HG03432 (cell line): ENCODE measurements around the gene ANGEL2.

ENCODE experiments used
- ATAC-seq: cut with Tn5 transposase; IDR thresholded peaks from one replicate; pipeline ENCODE4 v1.9.1; 2021; ENCODE audit warnings: mild to moderate bottlenecking, moderate library complexity; ENCODE audit not compliant: unreplicated experiment

Gene ANGEL2

DNA sequence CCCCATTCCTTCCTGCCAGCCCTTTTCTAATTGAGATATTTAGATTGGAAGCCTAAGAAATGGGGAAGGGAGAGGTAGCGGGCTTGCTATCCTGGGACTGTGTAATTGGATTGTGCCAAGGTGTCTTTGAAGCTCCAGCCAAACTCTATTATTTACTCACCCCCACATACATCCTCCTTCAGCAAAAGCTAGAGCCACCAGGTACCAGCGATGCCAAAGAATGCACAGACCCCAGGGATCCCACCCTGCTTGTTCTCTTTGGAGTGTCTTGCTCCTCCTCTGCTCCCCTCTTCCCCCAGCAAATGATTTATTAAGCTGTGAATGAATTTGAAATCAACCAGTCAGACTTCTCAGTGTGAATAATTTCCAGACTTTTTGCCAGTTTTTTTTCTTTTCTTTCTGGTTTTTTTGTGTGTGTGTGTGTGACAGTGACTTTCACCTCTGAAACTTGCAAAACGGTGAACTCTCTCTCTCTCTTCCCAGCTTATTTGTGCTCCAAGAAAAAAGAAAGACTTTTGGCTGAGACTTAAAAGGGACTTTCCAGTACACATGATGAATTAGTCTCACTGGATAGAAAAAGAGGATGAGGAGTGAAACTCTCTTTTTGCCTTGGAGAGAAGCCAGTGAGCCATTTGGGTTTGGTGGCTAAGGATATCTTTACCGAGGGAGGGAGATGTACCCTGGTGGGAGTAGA lies 63.6 kb downstream of the ANGEL2 start:
- no peak for ATAC-seq

DNA sequence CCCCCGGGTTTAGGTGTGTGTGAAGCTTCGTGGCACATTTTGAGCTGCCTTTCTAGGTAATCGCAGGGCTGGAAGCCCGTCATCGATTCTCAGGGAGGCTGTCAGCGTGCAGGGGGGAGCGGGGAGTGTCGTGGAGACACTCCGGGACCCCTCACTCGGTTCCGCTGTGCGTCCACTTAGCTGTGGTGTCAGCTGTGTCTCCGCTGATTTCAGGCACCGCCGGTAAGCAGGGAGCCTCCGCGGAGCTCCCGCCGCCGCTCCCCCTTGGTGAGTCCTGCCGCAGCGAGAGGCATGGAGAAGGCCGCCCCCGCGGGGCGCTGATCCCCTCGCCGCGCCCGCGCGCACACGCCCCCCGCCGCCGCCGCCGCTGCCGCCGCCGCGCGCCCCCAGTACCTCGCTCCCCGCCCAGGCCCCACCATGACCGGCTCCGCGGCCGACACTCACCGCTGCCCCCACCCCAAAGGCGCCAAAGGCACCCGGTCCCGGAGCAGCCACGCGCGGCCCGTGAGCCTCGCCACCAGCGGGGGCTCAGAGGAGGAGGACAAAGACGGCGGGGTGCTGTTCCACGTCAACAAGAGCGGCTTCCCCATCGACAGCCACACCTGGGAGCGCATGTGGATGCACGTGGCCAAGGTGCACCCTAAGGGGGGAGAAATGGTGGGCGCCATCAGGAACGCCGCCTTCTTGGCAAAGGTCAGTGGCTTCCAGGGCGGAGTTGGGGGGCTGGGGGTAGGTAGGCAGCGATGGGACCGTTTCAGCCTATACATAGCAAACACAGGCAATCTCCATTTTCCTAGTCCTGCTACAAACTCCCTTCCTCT lies 64.3 kb downstream of the ANGEL2 start:
- no peak for ATAC-seq

DNA sequence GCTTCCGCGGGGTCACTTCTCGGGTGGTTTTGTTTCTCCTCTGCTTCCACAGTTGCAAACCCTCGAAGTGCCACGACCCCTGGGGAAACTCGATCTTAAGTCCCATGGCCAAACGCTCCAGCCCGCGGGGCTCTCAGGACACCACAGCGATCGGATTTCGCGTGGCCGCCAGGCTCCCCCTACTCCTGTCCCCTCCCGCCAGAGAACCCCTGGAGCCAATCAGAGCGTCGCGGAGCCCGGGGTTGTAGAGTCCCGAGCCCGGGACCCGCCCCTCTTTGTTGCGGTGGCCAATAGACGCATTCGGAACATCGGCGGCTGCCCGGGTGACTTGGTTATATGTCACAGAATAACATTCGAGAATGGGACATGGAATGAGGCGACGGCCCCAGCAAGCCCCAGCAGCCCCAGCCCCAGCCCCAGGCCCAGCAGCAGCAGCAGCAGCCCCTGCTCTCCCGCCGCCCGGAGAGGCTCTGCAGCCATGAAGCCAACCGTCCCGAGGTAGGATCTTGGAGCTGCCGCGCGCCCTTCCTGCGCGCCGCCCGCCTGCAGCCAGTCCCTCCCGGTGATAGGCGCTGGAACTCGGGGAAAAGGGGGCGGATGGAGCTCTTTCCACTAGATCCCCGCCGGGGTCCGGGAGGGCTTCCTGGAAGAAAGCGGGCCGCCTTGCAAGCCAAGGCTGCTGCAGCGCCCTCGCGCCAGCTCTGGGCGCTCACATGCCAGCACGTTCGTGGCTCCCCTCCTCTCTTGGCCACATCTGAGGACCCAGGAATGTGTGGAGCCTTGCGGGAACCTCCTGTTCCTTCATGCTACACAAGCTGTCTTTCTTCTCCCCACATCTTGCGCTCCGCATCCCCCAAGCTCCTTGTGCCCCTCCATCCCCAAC lies 65.2 kb downstream of the ANGEL2 start, which contains the start of gene VASH2:
Gene VASH2 (plus strand): TSS at position 299 of the 883 bp plus-strand sequence. CDS start 1,002 bp downstream, outside the sequence.
- ATAC-seq: peak; percentile 97

DNA sequence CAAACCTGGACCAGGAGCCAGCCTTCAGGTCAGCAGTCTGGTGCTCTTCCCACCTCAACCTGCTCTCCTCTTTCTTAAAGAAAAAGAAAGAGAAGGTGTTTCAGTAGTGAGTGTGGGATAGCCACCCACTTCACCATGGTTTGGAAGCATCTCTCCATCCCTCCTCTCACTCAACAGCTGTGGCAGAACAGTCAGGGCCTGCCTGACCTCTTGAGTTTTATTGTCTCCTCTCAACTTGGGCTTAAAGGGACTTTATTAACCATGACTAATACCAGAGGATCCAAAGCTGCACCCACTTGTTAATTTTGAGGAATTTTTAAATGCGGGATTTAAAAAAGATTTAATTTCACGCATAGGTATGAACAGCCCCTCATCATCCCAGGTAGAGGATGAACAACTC lies 65.9 kb downstream of the ANGEL2 start:
- ATAC-seq: no peak

DNA sequence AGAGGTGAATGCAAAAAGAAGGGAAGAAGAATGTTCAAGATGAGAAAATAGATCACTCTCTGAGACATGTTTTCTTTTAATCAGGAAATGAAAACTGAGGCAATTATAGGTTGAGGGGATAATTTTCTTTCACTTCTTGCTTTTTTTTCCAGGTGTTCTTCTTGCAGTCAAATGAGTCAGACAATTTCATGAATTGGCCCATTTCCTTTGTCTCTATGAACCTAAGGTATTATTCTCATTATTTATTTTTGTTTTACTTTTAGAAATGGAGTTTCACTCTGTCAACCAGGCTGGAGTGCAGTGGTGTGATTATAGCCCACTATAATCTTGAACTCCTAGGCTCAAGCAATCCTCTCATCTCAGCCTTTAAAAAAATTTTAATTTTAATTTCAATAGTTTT lies 68.8 kb downstream of the ANGEL2 start:
- no peak for ATAC-seq

DNA sequence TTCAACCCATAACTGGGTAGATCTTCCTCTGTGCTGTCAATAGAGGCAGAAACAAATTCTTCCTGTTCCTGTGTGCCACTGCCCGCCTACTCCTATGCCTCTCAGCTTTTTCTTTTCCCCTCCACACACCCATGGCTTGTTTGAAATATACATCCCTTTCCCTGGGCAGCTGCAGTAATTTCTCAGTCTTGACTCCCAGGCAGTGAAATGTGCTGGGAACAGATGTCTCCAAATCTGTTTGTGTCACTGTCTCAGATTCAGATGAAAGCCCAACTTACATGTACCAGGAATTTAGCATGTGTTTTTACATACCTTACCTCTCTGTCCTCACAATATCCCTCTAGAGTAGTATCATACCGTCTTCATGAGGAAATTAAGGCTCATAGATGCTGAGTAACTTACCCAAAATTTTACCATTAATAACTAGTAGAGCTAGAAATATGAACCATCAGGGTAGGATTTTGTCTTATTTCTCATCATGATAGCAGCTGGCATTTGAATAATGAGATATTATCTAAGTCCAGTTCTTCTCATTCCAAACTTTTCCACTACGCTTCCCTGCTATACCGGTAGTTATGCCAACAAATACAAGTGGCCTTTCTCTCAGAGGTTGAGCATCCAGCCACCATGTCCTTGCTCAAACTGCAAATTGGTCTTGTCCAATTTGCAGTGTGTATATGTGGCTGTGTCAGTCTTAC lies 70.1 kb downstream of the ANGEL2 start:
- ATAC-seq: no peak

DNA sequence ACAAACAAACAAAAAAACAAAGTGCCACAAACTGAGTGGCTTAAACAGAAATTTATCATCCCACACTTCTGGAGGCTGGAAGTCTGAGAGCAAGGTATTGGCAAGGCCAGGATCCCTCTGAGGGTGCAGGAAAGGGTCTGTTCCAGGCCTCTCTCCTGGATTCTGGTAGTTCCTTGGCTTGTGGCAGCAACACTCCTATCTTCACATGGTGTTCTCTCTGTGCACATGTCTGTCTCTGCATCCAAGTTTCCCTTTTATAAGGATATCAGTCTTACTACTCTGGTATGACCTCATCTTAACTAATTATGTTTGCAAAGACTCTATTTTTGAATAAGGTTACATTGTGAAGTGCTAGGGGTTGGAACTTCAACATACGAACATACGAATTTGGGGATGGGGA lies 70.6 kb downstream of the ANGEL2 start:
- no peak for ATAC-seq

DNA sequence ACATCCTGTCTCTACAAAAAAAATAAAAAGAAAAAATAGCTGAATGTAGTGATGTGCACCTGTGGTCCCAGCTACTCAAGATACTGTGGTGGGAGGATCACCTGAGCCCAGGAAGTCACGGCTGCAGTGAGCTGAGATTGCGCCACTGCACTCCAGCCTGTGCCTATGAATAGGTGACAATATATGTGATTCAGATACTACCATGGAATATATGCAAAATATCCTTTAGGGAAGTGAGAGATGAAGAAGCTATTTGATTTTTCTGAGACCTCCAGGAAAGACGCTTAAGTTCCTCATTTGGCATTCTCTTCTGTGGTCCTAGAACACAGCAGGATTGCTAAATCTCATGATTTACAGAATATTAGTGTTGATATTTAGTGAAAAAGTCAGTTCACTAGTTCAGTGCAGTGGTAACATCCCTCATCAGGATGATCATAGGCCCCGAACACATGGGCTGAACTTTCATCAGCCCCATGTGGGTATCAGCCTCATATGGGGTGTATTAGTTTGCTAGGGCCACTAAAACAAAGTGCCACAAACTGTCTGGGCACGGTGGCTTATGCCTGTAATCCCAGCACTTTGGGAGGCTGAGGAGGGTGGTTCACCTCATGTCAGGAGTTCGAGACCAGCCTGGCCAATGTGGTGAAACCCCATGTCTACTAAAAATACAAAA lies 71.3 kb downstream of the ANGEL2 start:
- peak; percentile 53 for ATAC-seq

DNA sequence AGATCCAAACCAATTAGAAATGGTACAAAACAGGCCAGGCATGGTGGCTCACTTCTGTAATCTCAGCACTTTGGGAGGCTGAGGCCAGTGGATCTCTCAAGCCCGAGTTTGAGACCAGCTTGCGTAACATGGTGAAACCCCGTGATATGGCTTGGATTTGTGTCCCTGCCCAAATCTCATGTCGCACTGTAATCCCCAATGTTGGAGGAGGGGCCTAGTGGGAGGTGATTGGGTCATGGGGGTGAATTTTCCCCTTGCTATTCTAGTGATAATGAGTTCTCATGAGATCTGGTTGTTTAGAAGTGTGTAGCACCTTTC lies 72.3 kb downstream of the ANGEL2 start:
- no peak for ATAC-seq

DNA sequence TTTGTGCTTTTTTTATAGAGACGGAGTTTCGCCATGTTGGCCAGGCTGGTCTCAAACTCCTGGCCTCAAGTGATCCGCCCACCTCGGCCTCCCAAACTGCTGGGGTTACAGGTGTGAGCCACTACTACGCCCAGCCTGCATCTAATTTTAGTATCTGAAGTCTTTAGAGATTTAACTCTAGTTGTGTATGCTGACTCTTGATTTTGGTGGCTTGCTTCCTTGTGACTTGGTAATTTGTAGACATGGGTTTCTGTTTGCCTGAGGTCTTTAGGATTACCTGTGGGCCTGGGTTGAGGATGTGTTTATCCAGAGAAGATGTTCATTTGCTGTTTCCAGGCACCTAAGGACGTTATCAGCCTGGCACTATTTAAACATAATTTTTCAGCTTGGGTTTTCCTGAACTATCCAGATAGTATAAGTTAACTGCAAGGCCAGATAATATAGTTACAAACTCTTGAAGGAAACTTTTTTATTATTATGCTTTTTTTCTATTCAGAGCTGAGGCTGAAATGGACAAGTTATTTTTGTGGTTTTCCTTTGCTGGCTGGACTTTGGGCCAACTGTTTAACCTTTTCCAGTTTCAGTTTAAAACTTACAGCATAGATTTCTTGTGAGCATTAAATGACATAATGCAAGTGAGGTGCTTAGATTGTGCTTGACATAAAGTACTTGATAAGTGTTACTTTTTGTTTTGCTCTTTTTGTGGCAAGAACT lies 72.8 kb downstream of the ANGEL2 start:
- no peak for ATAC-seq
